PFSK-1 (cell line): ENCODE measurements around the gene OBP2B.

ENCODE experiments used
- FOXP2 ChIP-seq: optimal IDR thresholded peaks from 2 replicates; pipeline ENCODE3; 2011; ENCODE audit warnings: borderline replicate concordance, control low read depth, inconsistent platforms; ENCODE audit not compliant: insufficient read depth; ENCODE audit errors: extremely low read length, extremely low read depth
- POLR2AphosphoS5 ChIP-seq: IDR thresholded peaks from 2 replicates; pipeline ENCODE4 v1.6.1; 2012; ENCODE audit warnings: low read depth, mild to moderate bottlenecking, control low read depth, low read length, moderate library complexity
- REST ChIP-seq, 2 experiments: IDR thresholded peaks; 2 replicates each; pipeline versions ENCODE4 v1.6.1 to v1.8.0; 2011 to 2012; ENCODE audit warnings: low read depth in 2 of 2, low read length in 2 of 2, control low read depth in 1 of 2, inconsistent platforms in 1 of 2, mild to moderate bottlenecking in 1 of 2, moderate library complexity in 1 of 2; ENCODE audit not compliant: insufficient read depth in 1 of 2
- SIN3A ChIP-seq: IDR thresholded peaks from 2 replicates; pipeline ENCODE4 v1.6.1; 2012; ENCODE audit warnings: mild to moderate bottlenecking, low read length, moderate library complexity, borderline replicate concordance; ENCODE audit not compliant: insufficient read depth
- TAF1 ChIP-seq: IDR thresholded peaks from 2 replicates; pipeline ENCODE4 v1.6.1; 2012; ENCODE audit warnings: low read length, control low read depth, borderline replicate concordance; ENCODE audit not compliant: insufficient read depth

GRCh38 chr9:133256136-133256461 is 47.0 kb upstream of the OBP2B start:
- TF ChIP-seq REST (IDR thresholded peaks at IDR 0.05; ENCODE audit: insufficient read depth in 1 of 2, low read depth in 2 of 2, low read length in 2 of 2), result no peak
- no peak for TF ChIP-seq POLR2AphosphoS5
- TF ChIP-seq TAF1, result no peak
- TF ChIP-seq FOXP2, result no peak
- no peak for TF ChIP-seq SIN3A
